GM12874 (cell line): Measurements from ENCODE around the gene RECQL5.

ENCODE experiments used
- TF ChIP-seq, protein P1 (sequence below): IDR thresholded peaks from 2 replicates; pipeline ENCODE4 v1.5.1; 2011; ENCODE audit warnings: low read depth, mild to moderate bottlenecking, control low read depth, low read length, moderate library complexity; ENCODE audit not compliant: insufficient read depth

Gene RECQL5

DNA sequence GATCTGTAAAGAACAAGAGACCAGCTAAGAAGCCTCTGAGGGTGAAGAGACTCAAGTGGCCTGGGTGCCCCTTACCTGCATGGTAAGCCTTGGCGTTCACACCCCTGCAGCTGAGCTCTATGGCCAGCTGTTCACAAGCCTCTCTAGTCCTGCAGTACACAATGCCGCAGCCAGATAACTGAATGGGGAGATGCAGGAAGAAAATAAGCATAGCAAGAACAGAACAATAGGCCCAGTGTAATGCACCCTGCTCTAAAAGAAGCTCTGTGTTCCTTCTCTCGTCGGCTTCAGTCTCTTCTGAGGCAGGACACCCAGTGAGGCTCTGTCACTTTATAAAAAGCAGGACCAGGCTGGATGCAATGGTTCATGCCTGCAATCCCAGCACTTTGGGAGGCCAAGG lies 5.4 kb downstream of the RECQL5 start:
- TF ChIP-seq, protein P1, sequence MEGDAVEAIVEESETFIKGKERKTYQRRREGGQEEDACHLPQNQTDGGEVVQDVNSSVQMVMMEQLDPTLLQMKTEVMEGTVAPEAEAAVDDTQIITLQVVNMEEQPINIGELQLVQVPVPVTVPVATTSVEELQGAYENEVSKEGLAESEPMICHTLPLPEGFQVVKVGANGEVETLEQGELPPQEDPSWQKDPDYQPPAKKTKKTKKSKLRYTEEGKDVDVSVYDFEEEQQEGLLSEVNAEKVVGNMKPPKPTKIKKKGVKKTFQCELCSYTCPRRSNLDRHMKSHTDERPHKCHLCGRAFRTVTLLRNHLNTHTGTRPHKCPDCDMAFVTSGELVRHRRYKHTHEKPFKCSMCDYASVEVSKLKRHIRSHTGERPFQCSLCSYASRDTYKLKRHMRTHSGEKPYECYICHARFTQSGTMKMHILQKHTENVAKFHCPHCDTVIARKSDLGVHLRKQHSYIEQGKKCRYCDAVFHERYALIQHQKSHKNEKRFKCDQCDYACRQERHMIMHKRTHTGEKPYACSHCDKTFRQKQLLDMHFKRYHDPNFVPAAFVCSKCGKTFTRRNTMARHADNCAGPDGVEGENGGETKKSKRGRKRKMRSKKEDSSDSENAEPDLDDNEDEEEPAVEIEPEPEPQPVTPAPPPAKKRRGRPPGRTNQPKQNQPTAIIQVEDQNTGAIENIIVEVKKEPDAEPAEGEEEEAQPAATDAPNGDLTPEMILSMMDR = no peak

GRCh38 chr17:75658237-75658636 lies 8.7 kb downstream of the RECQL5 start:
- TF ChIP-seq, protein P1 = no peak

DNA sequence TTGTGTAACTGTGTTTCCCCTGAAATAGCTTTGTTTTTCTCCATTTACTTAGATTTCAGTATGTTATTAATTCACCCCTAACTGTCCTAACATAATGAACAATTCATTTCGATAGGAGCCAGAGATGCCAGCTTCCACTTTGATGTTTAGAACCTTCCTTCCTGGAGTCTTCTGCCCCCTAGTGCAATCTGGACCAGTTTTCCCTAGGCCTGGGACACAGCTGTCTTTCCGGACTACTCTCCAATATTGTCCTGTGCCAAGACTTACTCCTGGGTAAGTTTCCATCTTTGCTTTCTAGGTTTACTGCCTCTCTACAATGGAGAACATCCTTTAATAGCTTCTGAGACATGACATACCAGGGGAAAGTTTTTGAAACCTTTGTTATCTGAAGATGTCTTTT lies 12.8 kb downstream of the RECQL5 start:
- TF ChIP-seq, protein P1 = no peak

GRCh38 chr17:75652934-75653549 lies 13.9 kb downstream of the RECQL5 start:
- TF ChIP-seq, protein P1 = peak; percentile 88

DNA sequence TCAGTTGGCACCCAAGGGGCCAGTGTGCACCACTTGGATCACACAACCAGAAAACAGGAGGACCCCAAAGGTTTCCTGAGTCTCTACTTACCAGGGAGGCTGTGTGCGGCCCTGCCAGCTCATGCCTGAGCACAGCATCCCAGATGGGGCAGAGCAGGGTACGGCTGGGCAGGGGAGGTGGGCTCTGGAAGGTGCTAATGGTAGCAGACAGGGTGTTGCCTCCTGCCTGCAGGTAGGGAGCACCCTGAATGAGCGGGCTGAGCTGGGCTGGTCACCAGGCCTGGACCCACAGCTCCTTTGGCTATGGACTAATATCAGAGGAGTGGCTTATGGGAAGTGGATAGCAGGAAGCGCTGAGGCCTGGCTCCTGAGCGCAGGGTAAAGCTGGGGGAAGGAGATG lies 14.6 kb downstream of the RECQL5 start:
- TF ChIP-seq, protein P1 = no peak

- TF ChIP-seq, protein P1 = no peak
Measured at GRCh38 chr17:75650874-75651273, 16.1 kb downstream of the RECQL5 start.

- TF ChIP-seq, protein P1 = no peak
Measured at GRCh38 chr17:75649687-75650086, 17.3 kb downstream of the RECQL5 start.

GRCh38 chr17:75647921-75648320 lies 19.0 kb downstream of the RECQL5 start:
- TF ChIP-seq, protein P1 = no peak
